HCT116 (cell line): ENCODE results near the gene LMO7. TPM values are rescaled to one million over a fixed set of nuclear protein-coding genes. Genes with fewer than 3 reads are reported as not detected.

Experiments used
- ATAC-seq: fragments of 200-7000 bp; cut with Tn5 transposase; 2 replicates; pipeline ENCODE4 v1.9.1; 2020; ENCODE audit warnings: mild to moderate bottlenecking, moderate library complexity
- BruUV-seq: library from RNA; stranded (reverse); fragments of 400-500 nt; replicated peaks from 2 replicates; lab custom pipeline; 2021; lab: Mats Ljungman, UMichigan
- CTCF ChIA-PET: fragments of 300-600 bp; sonication (Branson Sonifier 250); formaldehyde crosslinking; loops from one replicate; lab custom pipeline; 2021; ENCODE audit warnings: antibody characterized with exemption; lab: Charles Lee
- POLR2A ChIA-PET: fragments of 300-600, 350-600 bp; sonication (Branson Sonifier 250); formaldehyde crosslinking; loops from one replicate; lab custom pipeline; 2021; ENCODE audit warnings: antibody characterized with exemption; lab: Charles Lee
- RAD21 ChIA-PET, 2 experiments: fragments of 300-600 bp; sonication (Branson Sonifier 250); formaldehyde crosslinking; loops; one replicate each; lab custom pipeline; 2023; ENCODE audit warnings: low total read pairs in 2 of 2; ENCODE audit not compliant: uncharacterized antibody in 2 of 2, unreplicated experiment in 2 of 2, low non-redundant PET in 1 of 2; lab: Charles Lee
- DNase-seq: peaks from one replicate; pipeline ENCODE4 v3.0.0-alpha.2; 2010; ENCODE audit warnings: low read depth, low spot score
- H2AFZ ChIP-seq: fragments of 200-600 bp; shearing (Covaris generic), sonication (generic); 2 replicates; pipeline ENCODE4 v1.6.1; 2017; ENCODE audit warnings: low read depth, mixed run types, mixed read lengths, antibody characterized with exemption, low read length; ENCODE audit not compliant: poor library complexity, severe bottlenecking
- H3K27ac ChIP-seq: 2 replicates; pipeline ENCODE4 v1.5.1; 2012; ENCODE audit warnings: low read depth, low read length
- H3K27me3 ChIP-seq: fragments of 200-600 bp; sonication (generic); 2 replicates; pipeline ENCODE4 v1.6.1; 2016; ENCODE audit warnings: mixed run types, low read length, mixed read lengths; ENCODE audit not compliant: insufficient read depth
- H3K36me3 ChIP-seq, 2 experiments: fragments of 200-500 bp in 1 of 2; fragments of 200-600 bp in 1 of 2; sonication (Bioruptor generic) in 1 of 2; sonication (generic) in 1 of 2; 2 replicates each; pipeline versions ENCODE4 v1.5.1 to v1.6.1; 2014 to 2016; ENCODE audit warnings: low read length in 2 of 2, inconsistent platforms in 1 of 2, mixed read lengths in 1 of 2, mixed run types in 1 of 2; ENCODE audit not compliant: insufficient read depth in 2 of 2, control insufficient read depth in 1 of 2
- H3K4me1 ChIP-seq, 2 experiments: fragments of 200-600 bp in 1 of 2; sonication (generic) in 1 of 2; 2 replicates each; pipeline versions ENCODE4 v1.5.1 to v1.6.1; 2012 to 2017; ENCODE audit warnings: low read length in 2 of 2, inconsistent platforms in 1 of 2, mild to moderate bottlenecking in 1 of 2, mixed read lengths in 1 of 2, mixed run types in 1 of 2, moderate library complexity in 1 of 2; ENCODE audit not compliant: insufficient read depth in 2 of 2, control insufficient read depth in 1 of 2
- H3K4me2 ChIP-seq: fragments of 200-600 bp; sonication (generic); 2 replicates; pipeline ENCODE4 v1.6.1; 2017; ENCODE audit warnings: mixed run types, low read length, mixed read lengths
- H3K4me3 ChIP-seq, 2 experiments: fragments of 200-600 bp in 1 of 2; sonication (generic) in 1 of 2; replicated peaks in 1 of 2; 2 replicates each; pipeline ENCODE4 v1.5.1; 2011 to 2016; ENCODE audit warnings: low read length in 2 of 2, control low read depth in 1 of 2, low read depth in 1 of 2, mild to moderate bottlenecking in 1 of 2, mixed read lengths in 1 of 2, mixed run types in 1 of 2
- H3K79me2 ChIP-seq: fragments of 200-600 bp; sonication (generic); 2 replicates; pipeline ENCODE4 v1.6.1; 2017; ENCODE audit warnings: mild to moderate bottlenecking, mixed run types, low read length, moderate library complexity, mixed read lengths; ENCODE audit not compliant: insufficient read depth
- H3K9ac ChIP-seq: fragments of 200-600 bp; sonication (generic); 2 replicates; pipeline ENCODE4 v1.6.1; 2016; ENCODE audit warnings: low read length, mixed read lengths
- H3K9me2 ChIP-seq: fragments of 200-600 bp; sonication (generic), shearing (Covaris generic); 2 replicates; pipeline ENCODE4 v1.6.1; 2017; ENCODE audit warnings: mixed run types, mild to moderate bottlenecking, moderate library complexity; ENCODE audit not compliant: insufficient read depth
- H3K9me3 ChIP-seq, 2 experiments: fragments of 200-500 bp in 1 of 2; fragments of 200-600 bp in 1 of 2; sonication (Bioruptor generic) in 1 of 2; sonication (generic) in 1 of 2; 2 replicates each; pipeline ENCODE4 v1.6.1; 2014 to 2017; ENCODE audit warnings: low read length in 2 of 2, mixed read lengths in 2 of 2, inconsistent platforms in 1 of 2, low read depth in 1 of 2, mild to moderate bottlenecking in 1 of 2, mixed run types in 1 of 2, moderate library complexity in 1 of 2; ENCODE audit not compliant: control insufficient read depth in 1 of 2, insufficient read depth in 1 of 2
- H4K20me1 ChIP-seq: fragments of 200-600 bp; sonication (generic), shearing (Covaris generic); 2 replicates; pipeline ENCODE4 v1.6.1; 2017; ENCODE audit warnings: mixed run types, mild to moderate bottlenecking, moderate library complexity; ENCODE audit not compliant: insufficient read depth
- CEBPB ChIP-seq: IDR thresholded peaks from 2 replicates; pipeline ENCODE4 v1.6.1; 2012; ENCODE audit warnings: low read depth
- EGR1 ChIP-seq: IDR thresholded peaks from 2 replicates; pipeline ENCODE4 v1.6.1; 2012; ENCODE audit warnings: low read depth
- ELF1 ChIP-seq: IDR thresholded peaks from 2 replicates; pipeline ENCODE4 v1.6.1; 2012; ENCODE audit warnings: low read depth, borderline replicate concordance
- EZH2 ChIP-seq: fragments of 200-600 bp; sonication (generic); IDR thresholded peaks from 2 replicates; pipeline ENCODE4 v1.6.1; 2017; ENCODE audit warnings: antibody characterized with exemption, mixed run types
- POLR2AphosphoS5 ChIP-seq: IDR thresholded peaks from 2 replicates; pipeline ENCODE4 v1.6.1; 2011; ENCODE audit warnings: mild to moderate bottlenecking, low read depth, low read length, moderate library complexity
- YY1 ChIP-seq: IDR thresholded peaks from 2 replicates; pipeline ENCODE4 v1.6.1; 2011; ENCODE audit warnings: low read length, low read depth, moderate library complexity, mild to moderate bottlenecking; ENCODE audit not compliant: insufficient replicate concordance; ENCODE audit errors: extremely low read depth
- intact Hi-C: fragments of 100-400 bp; cut with micrococcal nuclease; formaldehyde crosslinking; loops from 2 replicates; pipeline ENCODE4 v1.10.0; 2022
- total RNA-seq: library from RNA; stranded (reverse); gene quantifications from one replicate; pipeline ENCODE4 v1.2.1, GENCODE V29; 2021; ENCODE audit not compliant: unreplicated experiment
- TF ChIP-seq, protein P1 (sequence below): IDR thresholded peaks from 2 replicates; pipeline ENCODE4 v1.6.1; 2012; ENCODE audit warnings: low read depth

LMO7 gene
- total RNA-seq, 1 experiment from 2014 or later: 8.1 TPM

DNA sequence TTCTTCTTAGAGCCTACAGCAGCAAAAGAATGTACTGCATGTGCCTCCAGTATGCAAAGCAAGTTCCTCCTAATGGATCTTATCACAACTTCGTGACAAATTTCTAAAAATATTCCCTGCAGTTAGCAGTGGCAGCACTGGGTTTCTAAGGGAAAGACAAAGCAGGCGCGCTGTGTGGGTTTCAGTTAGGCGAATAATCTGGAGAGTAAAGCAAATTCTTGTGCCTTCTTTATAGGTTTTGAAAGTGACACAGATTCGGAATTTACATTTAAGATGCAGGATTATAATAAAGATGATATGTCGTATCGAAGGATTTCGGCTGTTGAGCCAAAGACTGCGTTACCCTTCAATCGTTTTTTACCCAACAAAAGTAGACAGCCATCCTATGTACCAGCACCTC, 167.9 kb downstream of the LMO7 start:
- BruUV-seq: no TSS peak
- Histone ChIP-seq H3K9ac (no peak overlapping the region), H3K27me3 (no peaks in the 10 kb centered on the region), H3K4me1 (peaks cover 0 to 3% of the 10 kb centered on the region in 2 experiments; a peak in 2 of 4 replicates), H3K9me2 (no peaks in the 10 kb centered on the region), H3K4me3 (no peak overlapping the region), H3K36me3 (no peaks in the 10 kb centered on the region), H3K79me2 (no peaks in the 10 kb centered on the region), H3K9me3 (no peaks in the 10 kb centered on the region), H3K4me2 (no peak overlapping the region), H3K27ac (no peak overlapping the region), H4K20me1 (no peaks in the 10 kb centered on the region), H2AFZ (no peak overlapping the region)
- RAD21 ChIA-PET: no interaction called here
- TF ChIP-seq, protein P1, sequence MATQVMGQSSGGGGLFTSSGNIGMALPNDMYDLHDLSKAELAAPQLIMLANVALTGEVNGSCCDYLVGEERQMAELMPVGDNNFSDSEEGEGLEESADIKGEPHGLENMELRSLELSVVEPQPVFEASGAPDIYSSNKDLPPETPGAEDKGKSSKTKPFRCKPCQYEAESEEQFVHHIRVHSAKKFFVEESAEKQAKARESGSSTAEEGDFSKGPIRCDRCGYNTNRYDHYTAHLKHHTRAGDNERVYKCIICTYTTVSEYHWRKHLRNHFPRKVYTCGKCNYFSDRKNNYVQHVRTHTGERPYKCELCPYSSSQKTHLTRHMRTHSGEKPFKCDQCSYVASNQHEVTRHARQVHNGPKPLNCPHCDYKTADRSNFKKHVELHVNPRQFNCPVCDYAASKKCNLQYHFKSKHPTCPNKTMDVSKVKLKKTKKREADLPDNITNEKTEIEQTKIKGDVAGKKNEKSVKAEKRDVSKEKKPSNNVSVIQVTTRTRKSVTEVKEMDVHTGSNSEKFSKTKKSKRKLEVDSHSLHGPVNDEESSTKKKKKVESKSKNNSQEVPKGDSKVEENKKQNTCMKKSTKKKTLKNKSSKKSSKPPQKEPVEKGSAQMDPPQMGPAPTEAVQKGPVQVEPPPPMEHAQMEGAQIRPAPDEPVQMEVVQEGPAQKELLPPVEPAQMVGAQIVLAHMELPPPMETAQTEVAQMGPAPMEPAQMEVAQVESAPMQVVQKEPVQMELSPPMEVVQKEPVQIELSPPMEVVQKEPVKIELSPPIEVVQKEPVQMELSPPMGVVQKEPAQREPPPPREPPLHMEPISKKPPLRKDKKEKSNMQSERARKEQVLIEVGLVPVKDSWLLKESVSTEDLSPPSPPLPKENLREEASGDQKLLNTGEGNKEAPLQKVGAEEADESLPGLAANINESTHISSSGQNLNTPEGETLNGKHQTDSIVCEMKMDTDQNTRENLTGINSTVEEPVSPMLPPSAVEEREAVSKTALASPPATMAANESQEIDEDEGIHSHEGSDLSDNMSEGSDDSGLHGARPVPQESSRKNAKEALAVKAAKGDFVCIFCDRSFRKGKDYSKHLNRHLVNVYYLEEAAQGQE: no peak
- no peak for TF ChIP-seq ELF1
- TF ChIP-seq CEBPB: no peak
- no peak for TF ChIP-seq YY1
- TF ChIP-seq POLR2AphosphoS5: no peak
- no peak for DNase-seq
- no peak for ATAC-seq
- POLR2A ChIA-PET: no interaction called here
- CTCF ChIA-PET: no interaction called here
- intact Hi-C loops: no loop called here

DNA sequence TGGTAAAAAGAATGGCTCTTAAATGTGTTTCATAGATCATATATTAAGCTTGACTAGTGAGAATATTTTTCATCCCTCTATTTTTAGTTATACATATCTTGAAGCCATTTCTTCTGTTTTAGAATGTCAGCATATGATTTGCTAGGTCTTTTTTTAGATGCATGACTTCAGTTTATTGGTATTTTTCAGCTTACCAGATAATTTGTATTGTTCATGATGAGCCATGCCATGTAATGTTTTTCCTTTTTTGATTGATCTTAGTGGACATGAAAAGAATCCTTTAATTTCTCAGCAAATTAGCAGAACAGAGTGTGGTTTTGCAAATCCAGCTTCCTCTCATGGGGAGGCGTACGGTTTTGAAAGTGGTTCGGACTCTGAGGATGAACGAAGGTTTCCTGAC, 168.5 kb downstream of the LMO7 start:
- H3K79me2 ChIP-seq: no peaks in the 10 kb centered on the region
- CTCF ChIA-PET: interaction anchor here (0.6 kb wide), 1 partner anchor 109 kb away, joined by 3 read pairs; no protein-coding TSS in a partner anchor
- no peak overlapping the region for H3K4me2 ChIP-seq
- intact Hi-C loops: no loop called here
- ATAC-seq (no peak), DNase-seq (no peak)
- RAD21 ChIA-PET: no interaction called here
- no TSS peak for BruUV-seq
- no peaks in the 10 kb centered on the region for H3K36me3 ChIP-seq
- H3K4me3 ChIP-seq: no peak overlapping the region
- H4K20me1 ChIP-seq: no peaks in the 10 kb centered on the region
- H3K9me2 ChIP-seq: no peaks in the 10 kb centered on the region
- no peak overlapping the region for H3K9ac ChIP-seq
- no peaks in the 10 kb centered on the region for H3K27me3 ChIP-seq
- H3K4me1 ChIP-seq: no peaks in the 10 kb centered on the region
- H3K9me3 ChIP-seq: no peaks in the 10 kb centered on the region
- no peak overlapping the region for H2AFZ ChIP-seq
- no peak overlapping the region for H3K27ac ChIP-seq
- TF ChIP-seq EGR1 (no peak), POLR2AphosphoS5 (no peak), EZH2 (no peak)
- TF ChIP-seq, protein P1: no peak
- POLR2A ChIA-PET: no interaction called here
